ENCODE data around the gene ZNF536.

DNA sequence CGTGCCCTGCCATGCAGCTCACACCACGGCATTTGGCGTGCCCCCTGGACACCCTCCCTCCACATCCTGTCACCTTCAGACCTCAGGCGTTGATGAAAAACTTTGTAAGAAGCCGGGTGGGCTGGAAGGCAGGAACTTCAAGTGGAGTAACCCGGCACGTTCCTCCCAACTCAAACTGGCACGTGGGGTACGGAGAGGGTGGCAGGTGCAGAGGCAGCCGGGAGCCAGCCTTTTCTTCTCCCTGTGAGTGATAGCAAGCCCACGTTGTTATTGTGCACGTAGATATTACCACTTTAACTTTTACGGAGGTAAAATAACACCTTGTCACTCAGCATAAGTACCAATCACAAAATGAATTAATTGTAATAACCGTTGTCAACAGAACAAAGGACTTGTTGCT is 198.0 kb downstream of the ZNF536 start:
- TF ChIP-seq FOS (IDR thresholded peaks at IDR 0.05; ENCODE audit: low read depth, low read length) (no peak), POLR2A (IDR thresholded peaks at IDR 0.05; ENCODE audit: low read depth, low read length) (no peak), MXI1 (IDR thresholded peaks at IDR 0.05; ENCODE audit: borderline replicate concordance, low read depth, low read length) (no peak), NFE2L2 (IDR thresholded peaks at IDR 0.05; ENCODE audit: low read depth, low read length) (no peak)
- TF ChIP-seq, protein P1, sequence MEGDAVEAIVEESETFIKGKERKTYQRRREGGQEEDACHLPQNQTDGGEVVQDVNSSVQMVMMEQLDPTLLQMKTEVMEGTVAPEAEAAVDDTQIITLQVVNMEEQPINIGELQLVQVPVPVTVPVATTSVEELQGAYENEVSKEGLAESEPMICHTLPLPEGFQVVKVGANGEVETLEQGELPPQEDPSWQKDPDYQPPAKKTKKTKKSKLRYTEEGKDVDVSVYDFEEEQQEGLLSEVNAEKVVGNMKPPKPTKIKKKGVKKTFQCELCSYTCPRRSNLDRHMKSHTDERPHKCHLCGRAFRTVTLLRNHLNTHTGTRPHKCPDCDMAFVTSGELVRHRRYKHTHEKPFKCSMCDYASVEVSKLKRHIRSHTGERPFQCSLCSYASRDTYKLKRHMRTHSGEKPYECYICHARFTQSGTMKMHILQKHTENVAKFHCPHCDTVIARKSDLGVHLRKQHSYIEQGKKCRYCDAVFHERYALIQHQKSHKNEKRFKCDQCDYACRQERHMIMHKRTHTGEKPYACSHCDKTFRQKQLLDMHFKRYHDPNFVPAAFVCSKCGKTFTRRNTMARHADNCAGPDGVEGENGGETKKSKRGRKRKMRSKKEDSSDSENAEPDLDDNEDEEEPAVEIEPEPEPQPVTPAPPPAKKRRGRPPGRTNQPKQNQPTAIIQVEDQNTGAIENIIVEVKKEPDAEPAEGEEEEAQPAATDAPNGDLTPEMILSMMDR (conservative IDR thresholded peaks at IDR 0.05; ENCODE audit: low read depth, low read length): no peak

Data from IMR-90 (cell line).